Sigmoid colon (tissue), 3 donors: Measurements from ENCODE around the gene C2CD4B.

Experiments
- CTCF ChIP-seq, 4 experiments: fragments of 450-650 bp in 3 of 4; fragments of 200-600 bp in 1 of 4; IDR thresholded peaks; one replicate each; pipeline ENCODE4 v1.5.1; 2016 to 2019; ENCODE audit warnings: antibody characterized with exemption in 4 of 4, mild to moderate bottlenecking in 3 of 4, moderate library complexity in 2 of 4
- POLR2A ChIP-seq, 2 donors: fragments of 450-650 bp; IDR thresholded peaks; one replicate each; pipeline ENCODE4 v1.6.1; 2016; ENCODE audit warnings: antibody characterized with exemption in 2 of 2, mild to moderate bottlenecking in 2 of 2, moderate library complexity in 2 of 2

- TF ChIP-seq CTCF (IDR thresholded peaks at IDR 0.05) (no peak), POLR2A (IDR thresholded peaks at IDR 0.05) (no peak)
These were observed 11.9 kb downstream of the C2CD4B start for GRCh38 chr15:62153228-62153627.
